Left colon (tissue), 2 donors: Measurements from ENCODE around the gene MRTFB. TPM values are rescaled to one million over a fixed set of nuclear protein-coding genes. Genes with fewer than 3 reads are reported as not detected.
"Not testable (repeated sequence)": the region's sequence is repeated elsewhere in the genome, so short reads cannot be mapped to it uniquely, and the experiment has no call there.

Experiments
- ATAC-seq: fragments of 200-7000 bp; cut with Tn5 transposase; one replicate; pipeline ENCODE4 v1.9.1; 2020; ENCODE audit warnings: mild to moderate bottlenecking, moderate library complexity
- DNase-seq, 2 donors: peaks; one replicate each; pipeline ENCODE4 v3.0.0-alpha.2; 2020
- intact Hi-C, 2 donors: fragments of 100-400 bp; cut with DNase I in 1 of 2; cut with micrococcal nuclease in 1 of 2; formaldehyde crosslinking; loops; one replicate each; pipeline versions ENCODE4 v1.11.2 to v1.14.0; 2022; cut with DNase I, micrococcal nuclease
- total RNA-seq, 2 donors: library from RNA; stranded (reverse); fragmentation: NEBNext Ultra II Directional; extraction: Animal tissue kit (Norgen Biotek cat#: 25700); gene quantifications; one replicate each; pipeline ENCODE4 v1.2.1, GENCODE V29; 2021
- donor health status: DM: no; HTN: no; CAD: no.
- donor health status: DM: yes; HTN: yes; CAD: no.

MRTFB gene
- total RNA-seq, 2 donors from 2014 or later = 40.0 to 44.7 TPM

DNA sequence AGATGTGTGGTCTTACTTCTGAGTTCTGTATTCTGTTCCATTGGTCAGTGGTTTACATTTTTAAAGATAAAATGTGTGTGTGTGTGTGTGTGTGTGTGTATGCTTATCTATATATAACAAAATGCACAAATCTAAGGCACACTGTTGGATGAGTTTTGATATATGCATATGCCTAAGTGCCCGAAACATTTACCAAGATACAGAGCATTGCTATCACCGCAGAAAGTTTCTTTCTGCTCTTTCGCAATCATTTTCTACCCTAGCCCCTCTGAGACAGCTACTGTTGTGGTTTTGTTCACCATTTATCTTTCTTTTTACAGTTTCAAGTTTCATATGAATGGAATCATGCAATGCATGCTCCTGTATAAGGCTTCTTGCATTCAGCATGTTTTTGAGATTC lies 97.0 kb downstream of the MRTFB start:
- ATAC-seq (no peak), DNase-seq (no peak)
- intact Hi-C loops = no loop called here

DNA sequence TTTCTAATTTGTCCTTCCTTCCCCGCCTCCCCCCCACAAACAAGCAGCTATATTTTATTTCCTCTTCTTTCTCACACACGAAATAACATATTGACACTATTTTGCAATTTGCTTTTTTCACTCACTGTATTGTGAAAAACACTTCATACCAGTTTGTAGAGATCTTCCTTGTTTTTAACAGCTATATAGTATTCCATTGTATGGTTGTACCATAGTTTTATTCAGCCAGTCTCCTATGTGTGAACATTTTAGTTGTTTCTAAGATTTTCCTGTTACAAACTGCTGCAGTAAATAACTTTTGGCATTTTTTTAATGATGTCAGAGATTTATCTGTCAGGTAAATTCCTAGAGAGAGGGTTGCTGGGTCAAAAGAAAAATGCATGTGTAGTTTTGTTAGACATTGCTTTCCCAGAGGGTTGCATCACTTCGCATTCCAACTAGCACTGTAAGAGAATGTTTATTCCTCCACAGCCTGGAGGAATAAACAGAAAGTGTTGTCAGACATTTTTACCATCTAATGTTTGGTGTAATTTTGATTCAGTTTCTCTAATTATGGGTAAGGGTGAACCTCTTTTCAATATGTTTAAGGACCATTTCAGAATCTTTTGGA lies 101.2 kb downstream of the MRTFB start:
- intact Hi-C loops = no loop called here
- ATAC-seq = no peak
- no peak for DNase-seq

DNA sequence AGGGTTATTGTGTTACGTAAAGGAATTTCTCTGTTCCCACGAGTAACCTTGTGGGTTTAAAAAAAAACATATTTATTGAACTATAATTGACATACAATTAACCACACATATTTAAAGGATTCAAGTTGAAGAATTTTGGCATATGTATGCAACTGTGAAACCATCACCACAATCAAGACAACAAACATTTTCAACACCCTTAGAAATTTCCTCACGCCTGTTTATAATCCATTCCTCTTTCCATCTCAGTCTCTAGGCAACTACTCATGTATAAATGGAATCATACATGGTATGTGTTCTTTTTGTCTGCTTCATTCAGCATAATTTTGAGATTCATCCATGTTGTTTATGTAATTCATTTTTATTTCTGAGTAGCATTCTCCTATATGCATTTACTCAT lies 104.0 kb downstream of the MRTFB start:
- no peak for DNase-seq
- intact Hi-C loops = no loop called here
- no peak for ATAC-seq

DNA sequence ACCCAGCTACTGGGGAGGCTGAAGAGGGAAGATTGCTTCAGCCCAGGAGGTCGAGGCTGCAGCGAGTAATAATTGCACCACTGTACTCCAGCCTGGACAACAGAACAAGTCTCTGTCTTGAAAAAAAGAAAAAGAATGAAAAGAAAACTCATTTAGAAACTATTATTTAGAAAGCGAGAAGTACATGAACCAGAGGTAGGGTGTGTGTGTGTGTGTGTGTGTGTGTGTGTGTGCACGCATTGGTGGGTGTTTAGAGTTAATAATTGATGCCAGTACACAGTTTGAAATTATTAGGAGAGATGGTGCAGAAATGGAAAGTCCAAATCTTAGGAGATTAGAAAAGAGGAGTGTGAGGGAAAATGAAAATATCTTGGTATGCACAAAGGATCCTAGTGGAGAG lies 106.6 kb downstream of the MRTFB start:
- DNase-seq = no peak
- ATAC-seq = no peak
- intact Hi-C loops = no loop called here

DNA sequence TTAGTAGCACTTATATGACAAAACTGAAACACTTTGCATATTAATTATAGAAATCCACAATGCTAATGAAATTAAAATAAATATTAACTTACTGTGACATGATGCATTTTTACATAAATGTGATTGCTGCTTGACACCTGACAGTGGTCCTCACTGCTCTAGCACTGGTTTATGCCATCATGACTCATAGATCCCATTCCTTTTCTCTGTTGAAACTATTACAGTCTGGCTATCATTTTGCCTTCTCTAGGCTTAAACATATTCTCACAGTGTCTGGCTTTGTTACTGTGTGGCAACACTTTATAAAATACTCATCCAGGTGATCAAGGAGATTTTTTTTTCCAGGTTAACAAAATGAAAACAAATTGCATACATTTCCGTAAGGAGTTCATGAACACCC lies 108.0 kb downstream of the MRTFB start:
- no peak for DNase-seq
- intact Hi-C loops = no loop called here
- no peak for ATAC-seq

DNA sequence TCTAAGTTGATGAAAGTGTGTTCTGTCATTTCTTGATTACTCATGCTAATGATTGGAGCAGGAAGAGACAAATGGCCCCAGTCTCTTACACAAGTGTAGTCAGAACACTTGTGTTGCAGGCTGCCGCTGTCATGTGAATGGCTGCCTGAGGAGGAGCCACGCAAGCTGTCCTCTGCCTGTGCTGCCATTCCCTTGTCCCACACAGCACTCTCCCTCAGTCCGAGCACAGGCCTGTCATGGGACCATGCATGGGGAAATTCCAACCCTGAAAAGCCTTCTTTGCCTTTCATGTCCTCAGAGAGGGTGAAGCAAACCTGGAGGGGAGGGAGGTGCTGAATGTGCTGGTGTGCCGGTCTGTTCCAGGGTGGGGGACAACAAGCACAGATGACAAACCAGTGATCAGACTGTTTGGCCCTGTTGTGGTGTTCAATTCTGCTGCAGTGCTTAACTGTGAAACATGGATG lies 109.4 kb downstream of the MRTFB start:
- intact Hi-C loops = no loop called here
- DNase-seq = no peak
- no peak for ATAC-seq

DNA sequence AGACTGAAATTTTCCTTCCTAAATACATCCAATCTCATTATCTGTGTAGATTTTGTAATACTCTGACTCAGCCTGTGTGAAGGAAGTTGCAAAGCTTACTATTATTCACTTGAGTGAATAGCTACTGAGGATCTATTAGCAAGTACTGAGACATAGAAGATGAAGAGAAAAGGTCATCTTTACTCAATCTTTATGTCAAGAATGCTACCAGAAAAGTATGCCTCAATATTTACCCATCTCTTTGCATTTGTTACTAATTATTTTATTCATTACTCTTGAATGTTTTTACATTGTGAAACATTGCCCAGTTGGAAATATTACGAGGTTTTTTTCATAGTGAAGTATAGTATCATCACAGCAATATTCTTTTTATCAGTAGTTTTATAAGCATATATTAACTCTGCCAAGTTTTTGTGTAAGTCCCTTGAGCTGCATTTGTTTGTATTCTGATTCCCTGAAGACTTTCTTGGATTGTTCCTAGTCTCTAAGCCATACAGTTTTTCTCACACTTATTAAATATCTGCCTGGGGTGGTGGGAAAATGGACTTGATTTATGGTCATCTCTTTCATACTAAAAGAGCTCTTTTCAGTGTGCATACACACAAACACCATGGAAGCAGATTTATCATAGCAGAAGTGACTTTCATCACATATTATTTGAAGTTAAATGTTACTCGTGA lies 110.4 kb downstream of the MRTFB start:
- ATAC-seq (no peak), DNase-seq (no peak)
- intact Hi-C loops = no loop called here

DNA sequence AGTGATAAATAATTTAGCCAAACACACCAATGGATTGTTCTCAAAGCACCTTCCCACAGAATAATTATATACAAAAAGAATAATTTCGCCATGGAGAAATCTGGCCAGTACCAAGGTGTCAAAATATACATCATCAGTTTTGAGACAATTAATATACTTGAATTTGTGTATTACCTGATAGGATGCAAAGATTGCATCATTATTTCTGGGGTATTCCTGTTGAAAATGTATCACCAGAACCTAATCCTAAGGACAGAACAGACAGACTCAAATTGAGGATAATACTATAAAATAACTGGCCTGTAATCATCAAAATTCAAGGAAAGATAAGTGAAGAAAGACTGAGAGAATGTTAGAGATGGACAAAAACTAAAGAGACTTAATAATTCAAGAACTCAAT lies 111.9 kb downstream of the MRTFB start:
- DNase-seq = no peak
- intact Hi-C loops = no loop called here
- ATAC-seq = no peak

DNA sequence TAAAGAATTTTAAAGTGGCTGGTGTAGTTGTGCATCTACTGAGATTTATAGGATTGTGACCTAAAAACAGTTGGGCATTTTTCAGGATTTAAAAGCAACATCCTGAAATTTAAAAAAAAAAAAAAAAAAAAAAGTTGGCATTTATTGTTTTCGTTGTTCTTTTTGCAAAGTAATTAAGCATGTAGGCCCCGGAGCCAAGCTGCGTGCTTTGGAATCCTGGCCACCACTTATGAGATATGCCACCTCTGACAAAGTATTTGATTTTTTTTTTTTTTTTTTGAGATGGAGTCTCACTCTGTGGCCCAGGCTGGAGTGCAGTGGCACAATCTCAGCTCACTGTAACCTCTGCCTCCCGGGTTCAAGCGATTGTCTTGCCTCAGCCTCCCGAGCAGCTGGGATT lies 112.8 kb downstream of the MRTFB start:
- DNase-seq, ATAC-seq, intact Hi-C loops: not testable (repeated sequence)

DNA sequence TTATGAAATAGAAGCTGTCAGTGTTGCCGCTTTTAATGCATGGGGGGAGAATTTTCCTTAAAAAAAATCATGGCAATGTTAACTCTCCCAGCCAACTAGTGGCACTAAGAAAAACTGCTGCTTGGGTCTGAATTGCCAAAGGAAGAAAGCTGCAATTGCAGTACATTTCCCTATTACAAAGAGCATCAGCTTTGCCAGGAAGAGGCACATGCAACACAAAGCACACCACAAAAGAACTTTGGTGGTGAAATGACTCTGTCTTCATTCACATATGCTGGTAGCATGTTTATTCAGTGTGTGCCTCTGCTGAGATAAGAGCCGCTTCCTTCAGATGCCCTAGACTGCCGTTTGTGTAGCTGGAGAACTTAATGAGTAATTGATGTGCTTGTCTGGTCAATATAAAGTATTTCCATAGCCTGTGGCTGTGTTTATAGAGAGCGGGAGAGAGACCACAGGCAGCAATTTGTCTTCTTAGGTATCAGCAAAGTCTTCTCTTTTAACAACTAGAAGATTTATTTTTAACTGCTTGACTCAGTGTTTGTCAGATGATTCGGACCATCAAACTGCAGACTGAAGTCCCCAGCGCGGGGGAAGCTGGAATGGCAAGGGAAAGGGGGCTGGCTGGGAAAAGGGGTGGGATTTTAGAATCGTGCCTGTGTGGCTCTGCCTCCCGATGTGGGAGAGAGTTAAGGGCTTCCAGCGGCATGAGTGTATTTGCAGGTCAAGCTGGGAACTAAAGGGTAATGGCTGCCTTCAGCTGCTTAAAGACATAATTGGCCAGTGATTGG lies 115.1 kb downstream of the MRTFB start:
- intact Hi-C loops = no loop called here
- ATAC-seq = peak; percentile 29

DNA sequence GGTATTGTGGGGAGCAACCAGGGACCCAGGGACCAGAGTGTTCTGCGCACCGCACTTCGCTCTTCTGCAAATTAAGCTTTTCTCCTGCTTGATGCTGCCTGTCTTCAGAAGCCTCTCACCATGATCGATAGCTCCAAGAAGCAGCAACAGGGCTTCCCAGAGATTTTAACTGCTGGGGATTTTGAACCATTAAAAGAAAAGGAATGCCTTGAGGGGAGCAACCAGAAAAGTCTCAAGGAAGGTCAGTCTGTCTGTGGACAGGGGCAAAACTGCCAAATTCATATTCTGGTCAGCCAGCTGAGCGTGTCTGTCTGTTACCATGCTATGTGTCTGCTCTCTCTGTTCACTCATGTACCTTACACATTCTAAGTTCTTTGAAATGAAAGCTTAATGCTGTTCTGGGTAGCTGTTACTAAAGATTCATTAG lies 115.7 kb downstream of the MRTFB start:
- DNase-seq = no peak
- intact Hi-C loops = no loop called here
- ATAC-seq = no peak

More for the DNA sequence above, 115.1 kb downstream of the MRTFB start:
- no peak for DNase-seq

DNA sequence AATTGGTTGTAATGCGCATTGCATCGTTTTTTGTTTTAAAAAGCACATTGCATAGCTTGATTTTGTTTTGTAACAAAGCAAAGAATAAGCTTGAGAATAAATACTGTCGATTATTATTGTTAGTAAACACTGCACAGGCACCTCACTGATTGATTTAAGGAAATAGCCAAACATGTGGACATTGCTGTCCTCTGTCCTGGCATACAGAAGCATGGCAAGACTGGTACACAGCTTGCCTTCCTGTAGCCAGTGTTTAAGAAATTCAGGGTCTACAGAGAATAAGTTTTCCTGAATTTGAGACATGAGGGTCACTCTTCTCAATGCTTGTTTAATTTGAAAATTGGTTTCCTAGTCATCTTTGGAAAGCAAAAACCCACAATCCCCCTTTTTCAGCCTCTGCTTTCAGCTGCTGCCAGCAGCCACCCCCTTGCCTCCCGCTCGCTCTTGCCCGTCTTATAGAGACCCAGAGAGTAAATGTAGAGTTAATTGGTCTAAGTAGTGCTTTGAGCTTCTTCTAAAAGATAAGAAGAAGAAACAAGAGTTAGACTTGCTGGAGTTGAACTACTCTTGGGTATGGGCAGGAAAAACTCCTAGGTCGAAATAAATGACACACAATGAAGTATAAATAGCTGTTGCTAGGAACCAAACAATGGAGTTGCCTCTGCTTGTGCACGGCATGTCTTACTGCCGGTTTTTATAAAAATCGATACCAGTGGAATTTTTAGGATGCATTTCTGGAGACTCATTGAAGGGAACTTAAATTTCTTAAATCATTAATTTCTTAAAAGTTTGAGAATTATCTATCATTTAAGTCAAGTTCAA lies 116.6 kb downstream of the MRTFB start:
- DNase-seq = no peak
- ATAC-seq = no peak
- intact Hi-C loops = no loop called here

DNA sequence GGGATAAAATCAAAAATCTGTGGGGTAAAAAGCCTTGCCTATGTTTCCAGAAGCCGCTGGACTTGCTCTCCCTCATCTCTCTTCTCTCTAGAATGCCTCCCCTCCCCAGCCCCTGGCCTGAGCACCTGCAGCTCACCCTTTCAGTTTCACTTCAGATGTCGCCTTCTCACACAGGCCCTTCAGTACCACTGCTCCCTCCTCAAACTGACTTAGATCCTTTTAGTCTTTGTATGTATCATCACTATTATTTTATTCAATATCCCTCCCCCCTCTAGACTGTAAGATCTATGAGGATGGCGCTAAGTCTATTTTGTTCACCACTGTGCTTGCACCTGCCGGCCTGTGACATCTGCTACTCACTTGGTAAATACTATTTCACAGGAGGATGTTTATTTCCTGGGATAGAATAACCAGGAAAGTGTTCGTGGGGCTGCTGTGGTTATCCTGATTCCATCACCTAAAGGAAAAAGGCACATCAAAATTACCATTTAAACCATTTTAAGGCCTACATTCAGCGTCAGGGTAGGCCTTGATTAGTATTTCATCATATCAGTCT lies 122.3 kb downstream of the MRTFB start:
- ATAC-seq = peak; percentile 64
- intact Hi-C loops = no loop called here
- DNase-seq = peak in 1 of 2 donors; percentile 14

DNA sequence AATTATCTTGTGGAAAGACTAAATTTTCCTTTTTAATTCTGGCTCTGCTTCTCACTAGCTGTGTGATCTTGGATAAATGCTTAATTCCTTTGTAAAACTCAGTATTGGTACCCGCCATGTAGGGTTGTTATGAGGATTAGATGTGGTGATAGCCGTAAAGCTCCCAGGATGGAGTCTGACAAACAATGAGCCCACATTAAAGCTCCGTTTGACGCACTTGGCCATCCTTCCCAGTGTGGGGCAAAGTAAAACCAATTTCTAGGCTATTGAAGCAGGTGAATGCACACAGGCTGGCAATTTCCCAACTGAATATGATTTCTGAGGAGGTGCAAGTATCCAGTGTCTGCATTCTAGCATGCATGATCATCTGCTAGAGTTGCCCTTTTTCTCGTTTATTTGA lies 123.6 kb downstream of the MRTFB start:
- no peak for DNase-seq
- no peak for ATAC-seq
- intact Hi-C loops = no loop called here

DNA sequence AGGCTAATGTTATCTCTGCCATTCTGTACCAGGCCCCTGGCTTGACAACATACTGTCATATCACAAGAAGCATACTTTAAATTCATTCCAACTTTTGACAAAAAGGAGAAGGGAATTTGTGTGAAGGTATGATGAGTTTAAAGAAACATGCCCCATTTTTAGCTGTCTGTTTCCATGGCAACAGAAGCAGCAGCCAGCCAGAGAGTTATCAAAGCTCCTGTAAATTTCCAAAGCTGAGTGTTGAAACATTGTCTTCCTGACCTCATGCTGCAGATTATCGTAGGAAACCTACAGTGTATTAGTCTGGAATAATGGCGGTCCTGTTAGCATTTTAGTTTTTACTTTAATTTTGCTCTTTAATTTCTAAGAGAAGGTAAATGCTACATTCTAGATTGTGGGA lies 124.9 kb downstream of the MRTFB start:
- no peak for DNase-seq
- intact Hi-C loops = no loop called here
- no peak for ATAC-seq

DNA sequence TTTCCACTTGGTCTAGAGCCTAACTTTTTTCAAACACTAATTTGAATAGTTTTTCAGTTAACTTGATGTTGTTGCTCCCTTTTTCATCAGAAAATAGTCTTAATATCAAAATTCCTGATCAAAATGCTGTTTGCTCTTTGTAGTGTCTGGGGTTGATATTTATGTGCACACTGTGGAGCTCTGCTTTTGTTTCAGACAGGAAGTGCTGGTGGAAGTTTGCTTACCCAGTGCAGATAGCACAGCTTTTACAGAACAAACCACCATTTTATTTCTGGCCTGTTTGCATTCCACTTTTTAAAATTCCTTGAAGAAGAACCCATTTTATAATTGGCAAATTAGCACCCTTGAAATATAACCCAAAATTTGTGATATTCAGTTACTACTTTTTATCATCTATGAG lies 125.4 kb downstream of the MRTFB start:
- intact Hi-C loops = no loop called here

DNA sequence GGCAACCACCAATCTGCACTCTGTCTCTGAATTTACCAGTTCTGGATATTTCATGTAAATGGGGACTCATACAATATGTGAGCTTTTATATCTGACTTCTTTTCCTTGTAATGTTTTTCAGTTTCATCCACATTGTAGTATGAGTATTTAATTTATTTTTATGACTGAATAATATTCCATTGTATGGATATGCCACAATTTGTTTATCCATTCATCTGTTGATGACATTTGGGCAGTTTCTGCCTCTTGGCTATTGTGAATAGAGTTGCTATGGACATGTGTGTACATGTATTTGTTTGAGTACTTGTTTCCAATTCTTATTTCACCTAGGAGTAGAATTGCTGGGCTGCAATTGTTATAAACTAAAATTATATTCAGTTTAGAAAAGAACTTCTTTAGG lies 126.9 kb downstream of the MRTFB start:
- intact Hi-C loops = no loop called here
- DNase-seq (no peak), ATAC-seq (no peak)

More for the DNA sequence above, 125.4 kb downstream of the MRTFB start:
- DNase-seq (no peak), ATAC-seq (no peak)

DNA sequence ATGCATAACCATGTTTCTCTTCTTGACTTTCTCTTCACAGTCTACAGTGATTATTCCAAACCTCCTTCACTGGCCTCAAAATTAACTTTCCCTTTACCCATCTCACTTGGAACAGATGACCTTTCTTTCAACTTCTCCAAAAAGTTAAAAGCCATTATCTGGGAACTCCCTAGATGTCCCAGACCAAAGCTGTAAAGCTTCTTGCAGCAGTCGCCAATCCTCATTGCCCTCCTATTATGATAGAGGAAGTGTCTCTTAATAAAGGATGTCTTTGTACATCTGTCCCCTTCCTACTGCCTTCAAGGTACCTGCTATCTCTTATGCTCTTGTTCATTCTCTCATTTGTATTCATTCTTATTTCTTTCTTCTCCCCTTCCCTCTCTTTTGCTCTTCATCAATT lies 127.5 kb downstream of the MRTFB start:
- ATAC-seq (no peak), DNase-seq (no peak)
- intact Hi-C loops = no loop called here

DNA sequence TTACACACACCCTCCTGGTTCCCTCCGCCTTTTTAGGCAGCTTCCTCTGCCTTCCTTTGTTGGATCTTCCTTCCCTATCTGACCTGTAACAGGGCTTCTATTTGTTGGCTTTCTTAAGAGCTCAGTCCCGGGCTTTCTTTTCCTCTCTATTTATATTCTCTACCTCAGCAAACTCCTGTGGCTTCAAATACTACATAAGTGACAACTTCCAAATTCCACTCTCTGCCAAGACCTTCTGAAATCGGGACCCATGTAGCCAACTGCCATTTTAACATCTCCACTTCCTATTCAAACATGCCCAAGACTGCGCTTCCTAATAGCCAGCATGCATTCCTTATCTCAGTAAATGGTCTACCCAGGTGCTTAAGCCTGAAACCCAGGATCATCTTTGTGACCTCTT lies 128.1 kb downstream of the MRTFB start:
- no peak for ATAC-seq
- no peak for DNase-seq
- intact Hi-C loops = no loop called here
